Upper lobe of left lung (tissue), 4 donors: ENCODE data around the gene MAPK8.

Source experiments
- CTCF ChIP-seq, 6 experiments: fragments of 450-650 bp in 4 of 6; fragments of 200-600 bp in 2 of 6; sonication (generic) in 2 of 6; IDR thresholded peaks; one replicate each; pipeline ENCODE4 v1.5.1; 2016 to 2019; ENCODE audit warnings: antibody characterized with exemption in 6 of 6
- EP300 ChIP-seq, 4 donors: sonication (generic); formaldehyde crosslinking; IDR thresholded peaks; one replicate each; pipeline ENCODE4 v1.5.1; 2017; ENCODE audit warnings: antibody characterized with exemption in 4 of 4, control low read depth in 2 of 4
- POLR2A ChIP-seq, 4 donors: fragments of 450-650 bp; IDR thresholded peaks; one replicate each; pipeline ENCODE4 v1.5.1; 2016 to 2017; ENCODE audit warnings: antibody characterized with exemption in 4 of 4, mild to moderate bottlenecking in 2 of 4
- POLR2AphosphoS5 ChIP-seq, 2 donors: sonication (generic); formaldehyde crosslinking; IDR thresholded peaks; one replicate each; pipeline ENCODE4 v1.5.1; 2017; ENCODE audit warnings: antibody characterized with exemption in 2 of 2

GRCh38 chr10:48369501-48369900 lies 63.0 kb downstream of the MAPK8 start:
- TF ChIP-seq CTCF (IDR thresholded peaks at IDR 0.05) (no peak), POLR2AphosphoS5 (IDR thresholded peaks at IDR 0.05) (no peak), POLR2A (IDR thresholded peaks at IDR 0.05) (no peak), EP300 (IDR thresholded peaks at IDR 0.05) (no peak)
